ENCODE data around the gene RFX1. TPM values are rescaled to one million over a fixed set of nuclear protein-coding genes. Genes with fewer than 3 reads are reported as not detected.
"Not testable (repeated sequence)": the region's sequence is repeated elsewhere in the genome, so short reads cannot be mapped to it uniquely, and the experiment has no call there.

Gene RFX1
- 16.1 TPM for total RNA-seq

DNA sequence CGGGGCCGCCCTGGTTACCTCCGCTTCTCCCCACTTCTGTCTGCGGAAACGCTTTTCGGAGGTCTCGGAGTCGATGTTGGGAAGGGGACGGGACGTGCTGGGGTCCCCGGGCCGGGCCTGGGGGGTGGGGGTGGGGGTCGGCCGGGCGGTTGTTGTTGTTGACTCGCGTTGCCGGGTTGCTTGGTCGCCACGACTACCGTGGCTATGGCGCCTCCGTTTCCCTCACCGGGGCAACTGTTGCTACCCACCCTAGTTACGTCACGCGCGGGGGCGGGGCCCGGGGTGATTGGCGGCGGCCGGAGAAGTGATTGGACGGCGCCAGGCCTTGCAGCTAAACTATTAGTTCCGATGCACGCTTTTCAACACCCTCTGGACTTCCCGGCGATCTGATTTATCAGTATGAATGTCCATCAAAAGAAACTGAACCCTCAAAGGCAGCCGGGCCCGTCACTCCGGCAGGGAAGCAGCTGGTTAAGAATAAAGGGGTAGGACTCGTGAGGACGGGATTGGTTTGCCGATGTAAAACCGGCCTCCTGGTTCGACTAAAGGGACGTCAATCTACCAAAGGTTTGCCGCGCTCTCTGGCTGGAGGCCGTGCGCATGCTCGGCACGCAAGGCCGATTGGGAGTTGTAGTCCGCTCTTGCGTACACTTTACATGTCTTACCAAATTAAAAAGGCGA, at the start of gene RFX1:
Gene RFX1 (minus strand): TSS at position 236 of the 681 bp plus-strand sequence. CDS start 12,477 bp downstream, outside the sequence.
- DNase-seq (ENCODE audit: low spot score), result peak; percentile 100
- intact Hi-C loops (cut with DNase I), result no loop called here
- peak; percentile 94 for ATAC-seq

GRCh38 chr19:14055396-14055795, 49.3 kb upstream of the RFX1 start:
- intact Hi-C loops (cut with DNase I), result loop anchor here (5.0 kb wide), 1 partner anchor 173 kb away; no protein-coding TSS in a partner anchor
- DNase-seq (ENCODE audit: low spot score) (no peak), ATAC-seq (no peak)

GRCh38 chr19:14054721-14055120, 48.6 kb upstream of the RFX1 start:
- intact Hi-C loops (cut with DNase I), result loop anchor here (5.0 kb wide), 1 partner anchor 172 kb away; no protein-coding TSS in a partner anchor
- DNase-seq (ENCODE audit: low spot score), result no peak
- no peak for ATAC-seq

- ATAC-seq, result no peak
- intact Hi-C loops (cut with DNase I), result no loop called here
- DNase-seq (ENCODE audit: low spot score), result no peak
These were observed 48.0 kb upstream of the RFX1 start for GRCh38 chr19:14054099-14054498.

GRCh38 chr19:14053500-14053899, 47.4 kb upstream of the RFX1 start:
- ATAC-seq (no peak), DNase-seq (ENCODE audit: low spot score) (no peak)
- intact Hi-C loops (cut with DNase I), result no loop called here

DNA sequence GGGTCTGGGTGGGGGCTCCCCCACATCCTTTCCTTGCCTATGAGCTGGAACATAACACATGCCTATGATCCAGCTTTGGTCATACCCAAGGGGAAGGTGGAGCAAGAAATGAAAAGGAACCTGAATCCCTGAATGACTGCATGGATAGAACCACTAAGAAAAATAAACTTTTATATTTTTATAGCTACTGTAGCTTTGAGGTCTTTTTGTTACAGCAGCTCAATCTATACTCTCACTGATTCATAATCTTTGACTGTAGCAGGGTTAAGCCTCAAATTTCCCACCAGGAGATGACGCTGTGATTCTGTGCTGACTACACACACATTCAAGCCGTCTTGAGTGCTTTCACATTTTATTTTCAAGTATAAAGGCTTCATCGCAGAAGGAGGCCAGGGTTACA, 46.9 kb upstream of the RFX1 start:
- ATAC-seq, result no peak
- intact Hi-C loops (cut with DNase I), result no loop called here
- DNase-seq (ENCODE audit: low spot score), result no peak

DNA sequence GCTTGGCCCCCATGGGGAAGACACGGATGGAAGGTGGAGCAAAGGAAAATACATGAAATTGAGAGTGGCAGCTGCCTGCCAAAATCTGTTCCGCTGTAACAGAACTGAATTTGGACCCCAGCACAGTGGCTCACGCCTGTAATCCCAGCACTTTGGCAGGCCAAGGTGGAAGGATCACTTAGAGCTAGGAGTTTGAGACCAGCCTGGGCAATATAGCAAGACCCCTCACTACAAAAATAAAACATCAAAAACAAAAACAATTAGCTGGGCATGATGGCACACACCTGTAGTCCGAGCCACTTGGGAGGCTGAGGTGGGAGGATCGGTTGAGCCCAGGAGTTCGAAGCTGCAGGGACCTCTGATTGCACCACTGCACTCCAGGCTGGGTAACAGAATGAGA, 46.4 kb upstream of the RFX1 start:
- intact Hi-C loops (cut with DNase I), result no loop called here
- DNase-seq (ENCODE audit: low spot score), result no peak
- ATAC-seq, result no peak

- DNase-seq (ENCODE audit: low spot score), result no peak
- intact Hi-C loops (cut with DNase I), result no loop called here
- no peak for ATAC-seq
These were observed 45.9 kb upstream of the RFX1 start for GRCh38 chr19:14051980-14052379.

- intact Hi-C loops (cut with DNase I); DNase-seq (ENCODE audit: low spot score); ATAC-seq: not testable (repeated sequence)
These were observed 44.8 kb upstream of the RFX1 start for GRCh38 chr19:14050961-14051360.

DNA sequence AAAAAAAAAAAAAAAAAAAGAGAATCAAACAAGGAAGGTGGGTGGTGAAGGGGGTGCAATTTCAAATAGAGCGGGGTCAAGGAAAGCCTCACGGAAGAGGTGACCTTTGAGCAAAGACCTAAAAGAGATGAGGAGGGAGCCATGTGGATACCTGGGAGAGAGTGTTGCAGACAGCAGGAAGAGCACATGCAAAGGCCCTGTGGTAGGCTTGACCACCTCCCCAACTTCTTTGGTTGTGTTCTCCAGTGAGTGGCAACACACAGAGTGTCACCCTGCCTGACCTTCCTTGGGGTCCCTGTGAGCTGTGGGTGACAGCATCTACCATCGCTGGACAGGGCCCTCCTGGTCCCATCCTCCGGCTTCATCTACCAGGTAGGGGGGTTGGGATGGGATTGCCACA, 44.4 kb upstream of the RFX1 start:
- DNase-seq (ENCODE audit: low spot score) (no peak), ATAC-seq (no peak)
- intact Hi-C loops (cut with DNase I), result no loop called here

- ATAC-seq (peak; percentile 49), DNase-seq (ENCODE audit: low spot score) (peak; percentile 67)
- intact Hi-C loops (cut with DNase I), result no loop called here
These were observed 42.5 kb upstream of the RFX1 start for GRCh38 chr19:14048443-14049153.

GRCh38 chr19:14047866-14048265, 41.7 kb upstream of the RFX1 start:
- DNase-seq (ENCODE audit: low spot score); intact Hi-C loops (cut with DNase I); ATAC-seq: not testable (repeated sequence)

DNA sequence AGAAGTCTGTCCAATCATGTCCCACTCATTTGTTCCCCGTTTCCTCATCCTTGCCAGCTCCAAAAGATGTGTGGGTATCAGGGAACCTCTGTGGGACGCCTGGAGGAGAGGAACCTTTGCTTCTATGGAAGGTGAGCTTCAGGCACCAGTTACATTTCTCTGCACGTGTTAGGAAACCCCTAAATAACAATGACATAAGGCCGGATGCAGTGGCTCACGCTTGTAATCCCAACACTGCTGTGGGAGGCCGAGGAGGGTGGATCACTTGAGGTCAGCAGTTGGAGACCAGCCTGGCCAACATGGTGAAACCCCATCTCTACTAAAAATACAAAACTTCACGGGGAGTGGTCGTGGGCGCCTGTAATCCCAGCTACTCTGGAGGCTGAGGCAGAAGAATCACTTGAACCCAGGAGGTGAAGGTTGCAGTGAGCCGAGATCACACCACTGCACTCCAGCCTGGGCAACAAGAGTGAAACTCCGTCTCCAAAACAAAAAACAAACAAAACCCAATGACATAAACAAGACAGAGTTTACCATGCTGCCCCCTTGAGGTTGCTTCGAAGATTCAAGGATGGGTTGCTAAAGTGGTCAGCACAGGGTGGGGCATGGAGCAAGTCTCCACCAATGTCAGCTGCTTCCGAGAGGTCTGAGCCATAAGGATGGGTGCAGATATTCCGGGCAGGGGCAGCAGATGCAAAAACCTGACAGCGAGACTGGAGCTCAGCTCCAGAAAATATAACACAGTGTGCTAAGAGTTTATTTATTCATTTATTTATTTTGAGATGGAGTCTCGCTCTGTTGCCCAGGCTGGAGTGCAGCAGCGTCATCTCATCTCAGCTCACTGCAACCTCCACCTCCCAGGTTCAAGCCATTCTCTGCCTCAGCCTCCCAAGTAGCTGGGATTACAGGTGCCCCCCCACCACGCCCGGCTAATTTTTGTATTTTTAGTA, 36.8 kb upstream of the RFX1 start:
- intact Hi-C loops (cut with DNase I), result not testable (repeated sequence)
- DNase-seq (ENCODE audit: low spot score), result peak; percentile 63
- peak; percentile 82 for ATAC-seq

- intact Hi-C loops (cut with DNase I), result no loop called here
- DNase-seq (ENCODE audit: low spot score) (no peak), ATAC-seq (no peak)
These were observed 33.1 kb upstream of the RFX1 start for GRCh38 chr19:14039181-14039580.

DNA sequence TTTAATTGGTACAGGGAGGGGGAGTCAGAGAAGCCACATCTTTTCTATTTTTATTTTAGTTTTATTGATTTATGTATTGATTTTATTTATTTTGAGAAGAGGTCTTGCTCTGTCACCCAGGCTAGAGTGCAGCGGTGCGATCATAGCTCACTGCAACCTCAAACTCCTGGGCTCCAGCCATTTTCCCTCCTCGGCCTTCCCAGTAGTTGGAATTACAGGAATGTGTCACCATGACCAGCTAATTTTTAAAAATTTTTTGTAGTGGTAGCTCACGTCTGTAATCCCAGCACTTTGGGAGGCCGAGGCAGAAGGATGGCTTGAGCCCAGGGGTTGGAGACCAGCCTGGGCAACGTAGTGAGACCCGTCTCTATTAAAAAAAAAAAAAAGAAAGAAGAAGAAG, 29.6 kb upstream of the RFX1 start:
- ATAC-seq, result no peak
- no peak for DNase-seq (ENCODE audit: low spot score)
- intact Hi-C loops (cut with DNase I), result no loop called here

DNA sequence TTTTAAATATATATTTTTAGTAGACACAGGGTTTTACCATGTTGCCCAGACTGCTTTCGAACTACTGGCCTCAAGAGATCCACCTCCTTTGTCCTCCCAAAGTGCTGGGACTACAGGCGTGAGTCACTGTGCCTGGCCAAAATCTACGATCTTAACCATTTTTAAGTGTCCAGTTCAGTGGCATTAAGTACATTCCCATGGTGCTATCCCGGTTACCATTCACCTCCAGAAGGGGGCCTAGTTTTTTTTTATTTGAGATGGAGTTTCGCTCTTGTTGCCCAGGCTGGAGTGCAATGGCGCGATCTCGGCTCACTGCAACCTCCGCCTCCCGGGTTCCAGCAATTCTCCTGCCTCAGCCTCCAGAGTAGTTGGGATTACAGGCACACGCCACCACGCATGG, 29.0 kb upstream of the RFX1 start:
- intact Hi-C loops (cut with DNase I); ATAC-seq; DNase-seq (ENCODE audit: low spot score): not testable (repeated sequence)

- intact Hi-C loops (cut with DNase I), result no loop called here
- DNase-seq (ENCODE audit: low spot score) (no peak), ATAC-seq (no peak)
These were observed 27.8 kb upstream of the RFX1 start for GRCh38 chr19:14033946-14034345.

- peak; percentile 86 for ATAC-seq
- intact Hi-C loops (cut with DNase I), result no loop called here
- peak; percentile 70 for DNase-seq (ENCODE audit: low spot score)
These were observed 25.8 kb upstream of the RFX1 start, which contains the start of gene IL27RA for GRCh38 chr19:14031719-14032480. IL27RA (plus strand) TSS chr19:14031762; CDS start chr19:14031873, 111 bp downstream.
